Aortic smooth muscle cell (primary cell): ENCODE measurements around the gene GNG12. TPM values are rescaled to one million over a fixed set of nuclear protein-coding genes. Genes with fewer than 3 reads are reported as not detected.

Experiments
- total RNA-seq: library from RNA; depleted of rRNA; stranded (reverse); fragments of >200 nt; gene quantifications from 2 replicates; pipeline ENCODE4 v1.2.3, GENCODE V29; 2014

GNG12 gene
- 300 and 324 TPM in 2 replicates for total RNA-seq

GRCh38 chr1:67832737-67833601 is at the start of gene GNG12:
GNG12 (minus strand) TSS chr1:67833467; CDS start chr1:67707686, 125,781 bp downstream.

GRCh38 chr1:67685067-67685557 is 148.2 kb downstream of the GNG12 start, which contains the start of gene GADD45A:
GADD45A (plus strand) TSS chr1:67685201; CDS start chr1:67685495, 294 bp downstream.

Other genes starting within 250 kb of the GNG12 start
- 37.1 and 46.4 TPM in 2 replicates for gene GADD45A, start 148.3 kb downstream of the GNG12 start, total RNA-seq
- 0.99 and 1.3 TPM in 2 replicates for gene DIRAS3, start 217.2 kb upstream of the GNG12 start, total RNA-seq